ENCODE data around the gene COL24A1.

Gene COL24A1

DNA sequence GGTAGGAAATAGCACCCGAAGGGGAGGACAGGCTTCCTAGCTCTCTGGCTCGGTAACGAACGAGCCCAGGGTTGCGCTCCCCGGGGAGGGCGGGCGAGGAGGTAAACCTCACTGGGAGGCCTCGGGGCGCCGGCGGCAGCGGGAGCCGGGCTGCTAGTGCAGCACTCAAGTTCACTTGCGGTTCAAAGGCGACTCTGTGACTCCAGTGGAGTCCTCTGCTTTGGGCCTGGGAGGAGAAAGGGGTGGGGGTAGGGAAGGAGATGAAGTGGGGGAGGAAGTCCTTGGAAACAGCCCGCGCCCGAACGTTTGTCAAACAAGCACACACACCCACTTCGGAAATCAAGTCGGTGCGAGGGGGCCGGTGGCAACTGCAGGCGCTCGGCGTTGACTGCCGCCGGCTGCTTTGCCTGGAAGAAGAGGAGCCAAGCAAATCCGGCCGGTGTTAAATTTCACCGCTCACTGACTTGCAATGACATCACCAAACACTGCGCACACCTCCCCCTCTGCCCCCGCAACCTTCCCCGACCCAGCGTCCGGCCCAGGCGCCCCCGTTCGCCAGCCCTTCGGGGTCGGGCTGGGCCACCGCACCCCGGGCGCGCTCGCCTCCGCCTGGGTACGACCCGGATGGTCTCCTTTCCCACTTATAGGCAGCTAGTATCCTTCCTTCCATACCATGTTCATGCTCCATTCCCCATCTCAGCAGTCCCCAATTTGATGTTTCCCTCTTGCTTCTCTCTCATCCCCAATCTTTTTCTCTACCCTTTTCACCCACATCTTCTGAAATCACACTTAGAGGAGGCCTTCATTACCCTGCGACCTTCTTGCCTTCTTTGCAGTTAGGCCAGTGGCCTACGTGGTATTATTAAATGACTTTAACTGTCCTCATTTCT is at the start of gene COL24A1:
COL24A1 (minus strand) TSS at position 207 of the 890 bp plus-strand sequence. CDS start 376 bp downstream, outside the sequence.
- FAIRE-seq (no peak), DNase-seq (ENCODE audit: low spot score) (no peak)

DNA sequence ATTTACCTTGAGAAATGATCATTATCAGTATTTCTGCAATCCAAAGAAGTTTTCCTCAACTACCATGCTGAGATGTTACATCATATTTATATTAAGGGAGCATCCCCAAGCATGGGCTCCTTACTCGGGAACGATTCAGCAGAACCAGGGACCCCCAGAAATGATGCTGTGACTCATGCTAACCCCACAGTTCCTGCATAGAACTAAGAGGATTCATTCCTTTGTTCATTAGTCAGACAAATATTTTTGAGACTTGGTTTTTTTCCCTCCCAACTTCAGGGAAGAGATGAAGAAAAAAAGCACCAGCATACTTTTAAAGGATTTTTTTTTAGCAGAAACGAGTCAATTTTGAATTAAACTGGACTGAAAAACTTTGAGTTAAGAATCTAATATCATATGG is 49.2 kb upstream of the COL24A1 start:
- FAIRE-seq (no peak), DNase-seq (ENCODE audit: low spot score) (no peak)

DNA sequence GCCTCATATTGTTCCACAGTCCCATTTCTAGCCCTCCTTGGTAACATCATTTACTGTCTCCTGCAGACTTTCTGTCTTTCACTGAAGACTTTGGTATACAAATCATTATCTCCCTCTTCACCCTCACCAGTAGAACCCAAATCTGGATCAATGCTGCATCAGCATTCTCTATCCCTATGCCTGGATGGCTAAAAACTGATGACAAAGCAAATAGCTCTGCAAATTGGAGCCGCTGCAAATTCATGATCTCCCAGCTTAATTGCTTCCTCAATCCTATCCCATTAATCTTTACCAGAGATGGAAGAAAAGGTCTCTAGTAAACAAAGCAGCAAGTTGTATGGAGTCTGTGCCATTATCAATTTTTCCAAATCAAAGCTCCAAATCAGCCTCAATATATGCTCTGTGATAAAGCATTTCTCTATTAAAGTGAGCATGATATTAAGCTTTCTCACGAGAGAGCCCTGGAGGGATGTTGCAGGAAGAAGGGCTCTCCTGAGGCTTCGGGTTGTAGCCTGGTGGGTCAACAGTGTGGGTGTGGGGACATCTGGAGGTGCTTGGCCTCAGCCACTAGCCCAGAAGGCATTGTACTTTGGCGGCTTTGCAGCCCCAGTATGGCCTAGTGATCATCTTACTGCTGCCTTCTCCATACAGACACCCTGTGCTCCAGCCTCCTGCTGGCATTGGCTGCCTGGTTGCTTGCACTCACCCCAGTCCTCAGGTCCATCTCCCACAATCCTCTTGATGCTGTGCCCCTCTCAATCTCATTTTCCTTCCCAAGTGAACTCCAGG is 46.2 kb upstream of the COL24A1 start:
- FAIRE-seq (no peak), DNase-seq (ENCODE audit: low spot score) (no peak)

DNA sequence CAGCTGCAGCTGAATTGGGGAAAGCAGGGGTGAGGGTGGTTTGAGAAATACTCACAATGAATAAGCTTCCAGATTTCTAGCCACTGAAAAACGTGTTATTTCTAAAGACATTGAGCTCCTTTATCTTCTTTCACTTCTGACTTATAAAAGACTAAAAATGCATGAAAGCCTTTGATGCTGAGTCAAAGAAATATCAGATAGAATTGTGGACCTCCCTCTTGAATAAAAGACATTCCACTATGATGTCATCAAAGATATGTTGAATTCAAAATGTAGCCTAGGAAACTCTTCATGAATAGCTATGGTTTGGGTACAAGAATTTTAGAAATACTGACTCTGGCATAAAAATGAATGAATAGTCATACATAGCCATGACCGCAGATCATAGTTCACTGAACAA is 44.7 kb upstream of the COL24A1 start:
- FAIRE-seq (no peak), DNase-seq (ENCODE audit: low spot score) (no peak)

DNA sequence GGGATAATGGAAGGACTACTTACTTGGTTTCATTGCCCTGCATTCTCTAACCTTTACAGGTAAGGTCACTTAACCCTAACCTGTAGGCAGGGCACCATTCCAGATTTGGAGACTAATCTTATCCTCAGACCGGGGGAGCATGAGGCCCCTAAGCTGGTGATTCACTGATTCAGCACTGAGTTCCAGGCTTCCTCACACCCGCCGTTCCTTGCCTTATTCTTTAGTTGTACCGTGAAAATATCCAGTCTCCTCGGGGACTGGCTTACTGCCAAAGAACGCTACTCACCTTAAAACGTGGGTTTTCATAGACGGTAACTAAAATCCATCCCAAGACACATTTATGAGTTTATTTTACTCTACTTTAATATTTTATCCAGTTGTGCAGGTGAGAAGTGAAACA is 44.3 kb upstream of the COL24A1 start:
- peak; percentile 33 for DNase-seq (ENCODE audit: low spot score)

DNA sequence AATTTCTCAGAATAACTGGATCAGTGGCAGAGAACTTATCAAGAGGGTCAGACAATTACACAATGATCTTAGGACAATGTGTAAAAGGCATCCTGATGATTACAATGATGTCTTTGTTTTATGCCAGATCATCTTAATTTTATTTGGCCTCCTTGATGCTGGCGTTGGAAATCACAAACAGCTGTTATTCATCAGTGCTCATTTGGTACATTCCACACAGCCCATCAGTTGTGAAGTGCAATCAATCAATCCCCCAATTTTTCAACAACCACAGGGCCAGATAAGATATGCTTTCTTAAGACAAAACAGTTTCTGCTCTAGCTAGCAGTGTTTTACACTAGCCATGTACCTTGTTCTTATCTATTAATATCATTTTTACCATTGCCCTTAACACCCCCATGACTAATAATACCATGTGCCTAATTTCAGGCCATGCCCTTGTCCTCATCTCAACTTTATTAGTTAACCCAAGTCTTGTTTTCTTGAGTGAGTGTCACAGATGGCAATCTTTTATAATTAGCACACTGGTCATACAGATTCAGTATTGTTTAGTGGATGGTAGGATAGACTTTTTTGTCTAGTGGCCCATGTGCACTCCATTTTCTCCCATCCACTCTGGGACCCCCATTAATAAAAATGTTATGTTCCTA is 40.8 kb upstream of the COL24A1 start:
- FAIRE-seq (no peak), DNase-seq (ENCODE audit: low spot score) (no peak)

More for the DNA sequence above, 44.3 kb upstream of the COL24A1 start:
- no peak for FAIRE-seq

DNA sequence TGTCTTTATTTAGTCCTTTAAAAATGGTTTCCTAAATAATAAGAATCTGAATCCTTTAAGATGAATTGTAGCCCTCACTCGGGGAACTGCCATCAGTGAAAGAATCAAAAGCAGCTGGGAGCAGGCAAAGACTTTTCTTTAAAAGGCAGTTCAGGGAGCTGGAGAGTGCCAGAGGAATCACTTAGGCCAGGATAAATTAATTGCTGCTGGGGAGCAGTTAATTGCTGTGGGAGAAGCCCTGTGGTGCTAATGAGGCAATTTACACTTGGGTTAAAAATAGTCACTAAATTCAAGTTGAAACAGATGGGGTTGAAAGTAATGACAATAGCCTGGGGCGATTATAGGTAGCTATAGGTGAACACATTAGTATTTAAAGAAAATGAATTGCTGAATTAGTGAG is 38.7 kb upstream of the COL24A1 start:
- DNase-seq (ENCODE audit: low spot score) (no peak), FAIRE-seq (no peak)

DNA sequence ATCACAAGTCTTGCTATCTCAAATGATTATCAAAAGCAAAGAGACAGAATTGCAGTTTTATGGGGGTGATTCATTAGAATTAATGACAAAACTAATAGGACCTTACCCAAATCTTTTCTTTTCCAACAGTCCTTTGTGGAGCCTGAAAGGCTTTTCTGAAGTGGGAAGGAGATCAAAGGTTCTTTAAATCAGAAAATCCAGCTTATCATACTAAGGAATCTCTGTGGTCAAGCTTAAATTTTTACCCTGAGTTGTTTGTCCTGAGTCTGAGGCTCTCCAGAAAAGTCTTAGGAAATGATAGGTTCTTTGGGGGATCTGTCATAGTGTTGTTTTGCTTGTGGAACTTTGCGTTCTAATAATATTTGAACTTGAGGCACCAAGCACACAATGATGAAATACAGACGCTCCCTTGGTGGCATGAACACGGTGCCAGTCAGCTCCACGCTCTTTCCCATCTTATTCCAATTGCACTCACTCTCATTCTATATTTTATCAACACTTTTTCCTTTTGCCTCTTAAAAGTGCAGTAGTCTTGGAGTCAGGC is 38.0 kb upstream of the COL24A1 start:
- DNase-seq (ENCODE audit: low spot score) (no peak), FAIRE-seq (no peak)

DNA sequence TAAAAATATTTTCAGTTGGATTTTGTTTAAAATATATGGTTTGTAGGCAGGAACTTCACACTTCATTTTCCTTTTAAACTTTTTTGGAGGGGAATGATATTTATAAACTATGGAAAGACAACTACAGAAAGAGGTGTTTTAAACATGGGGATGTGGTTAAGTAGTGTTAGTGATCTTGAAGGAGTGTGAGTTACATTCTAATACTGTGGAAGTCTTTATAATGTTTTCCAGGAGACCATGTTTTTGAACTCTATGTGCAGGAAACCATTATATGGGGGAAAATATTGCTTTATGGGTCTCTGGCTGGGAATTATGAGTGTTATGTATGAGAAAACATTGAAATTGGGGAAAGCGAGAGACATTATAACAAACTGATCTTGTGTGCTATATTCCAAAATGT is 35.8 kb upstream of the COL24A1 start:
- no peak for FAIRE-seq
- no peak for DNase-seq (ENCODE audit: low spot score)

DNA sequence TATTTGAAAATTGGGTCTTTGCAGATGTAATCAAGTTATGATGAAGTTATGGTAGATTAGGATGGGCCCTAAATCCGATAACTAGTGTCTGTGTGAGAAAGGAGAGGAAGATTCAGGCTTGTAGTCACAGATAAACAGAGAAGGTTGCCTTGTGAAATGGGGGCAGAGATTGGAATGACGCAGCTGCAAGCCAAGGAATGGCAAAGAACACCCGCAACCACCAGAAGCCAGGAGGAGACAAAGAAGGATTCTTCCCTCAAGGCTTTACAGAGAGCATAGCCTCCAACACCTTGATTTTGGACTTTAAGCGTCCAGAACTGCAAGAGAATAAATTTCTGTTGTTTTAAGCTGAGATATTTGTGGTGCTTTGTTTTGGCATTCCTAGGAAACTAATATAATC is 35.4 kb upstream of the COL24A1 start:
- no peak for DNase-seq (ENCODE audit: low spot score)
- no peak for FAIRE-seq

DNA sequence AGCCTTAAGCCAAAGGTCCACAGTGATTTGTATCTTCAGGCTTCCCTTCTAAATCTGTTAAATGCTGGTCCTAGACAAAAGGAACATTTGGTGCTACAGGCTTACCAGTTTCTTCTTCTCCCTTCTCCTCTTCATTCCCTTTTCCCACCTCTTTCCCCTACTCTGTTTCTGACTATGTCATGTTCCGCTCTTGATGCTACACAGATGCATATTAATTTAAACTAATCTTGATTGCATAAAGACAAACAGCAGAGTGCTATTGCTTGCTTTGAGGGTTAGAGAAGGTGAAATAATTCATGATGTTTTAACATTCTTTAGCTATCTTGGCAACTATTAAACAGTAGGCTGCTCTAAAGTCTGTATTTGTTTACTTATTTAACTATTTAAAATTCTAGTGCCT is 34.3 kb upstream of the COL24A1 start:
- DNase-seq (ENCODE audit: low spot score) (no peak), FAIRE-seq (no peak)

DNA sequence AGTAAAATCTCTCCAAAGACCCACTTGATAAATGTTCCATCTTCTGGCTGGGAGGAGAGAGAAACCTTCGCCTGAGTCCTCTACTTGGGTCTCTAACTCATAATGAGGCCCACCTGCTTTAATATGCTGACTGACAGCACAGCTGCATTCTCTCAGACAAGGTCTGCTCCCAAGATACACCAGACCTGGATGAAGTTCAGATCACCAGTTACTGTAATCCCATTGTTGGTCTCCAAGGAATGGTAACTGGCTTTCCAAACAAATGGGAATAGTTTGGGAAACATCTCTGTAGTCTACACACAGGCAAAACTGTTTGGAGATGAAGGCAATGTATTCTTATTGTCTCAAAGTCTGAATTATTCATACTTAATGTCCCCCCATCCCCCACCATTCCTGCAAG is 27.9 kb upstream of the COL24A1 start:
- FAIRE-seq = no peak
- no peak for DNase-seq (ENCODE audit: low spot score)

DNA sequence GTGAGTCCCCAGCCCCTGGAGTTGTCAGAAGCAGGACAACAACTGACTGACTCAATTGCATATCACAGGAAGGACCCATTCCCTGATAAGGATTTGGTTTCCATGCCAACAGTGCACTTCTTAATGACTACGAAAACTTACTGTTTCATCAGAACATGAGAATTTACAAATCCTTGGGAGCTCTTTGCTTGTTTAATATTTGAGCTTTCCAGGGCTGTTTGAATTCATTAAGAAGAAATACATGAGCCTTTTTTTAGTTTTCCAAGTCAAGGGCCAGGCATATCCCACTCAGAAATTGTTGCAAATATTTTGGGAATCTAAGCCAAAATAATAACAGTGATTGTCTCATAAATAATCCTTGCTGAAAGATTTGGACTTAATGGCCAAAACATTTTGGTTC is 27.2 kb upstream of the COL24A1 start:
- DNase-seq (ENCODE audit: low spot score) (no peak), FAIRE-seq (no peak)

DNA sequence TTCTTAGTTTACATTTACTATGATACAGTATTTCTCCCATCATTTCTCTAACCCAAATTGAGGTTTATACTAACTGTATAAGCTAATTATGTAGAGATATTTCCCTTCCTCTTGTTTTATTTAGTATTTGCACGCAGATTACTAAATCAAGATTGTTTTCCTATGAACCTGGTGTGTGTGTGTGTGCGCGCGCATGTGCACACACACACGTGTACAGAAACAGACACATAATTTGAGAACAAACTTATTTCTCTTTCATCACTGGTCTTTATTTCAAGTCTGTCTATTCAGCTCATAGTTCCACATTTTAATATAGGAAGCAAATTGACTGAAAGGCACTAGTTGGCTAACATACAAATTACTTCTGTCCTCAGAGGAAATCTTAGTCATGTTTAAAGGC is 19.7 kb upstream of the COL24A1 start:
- no peak for FAIRE-seq

DNA sequence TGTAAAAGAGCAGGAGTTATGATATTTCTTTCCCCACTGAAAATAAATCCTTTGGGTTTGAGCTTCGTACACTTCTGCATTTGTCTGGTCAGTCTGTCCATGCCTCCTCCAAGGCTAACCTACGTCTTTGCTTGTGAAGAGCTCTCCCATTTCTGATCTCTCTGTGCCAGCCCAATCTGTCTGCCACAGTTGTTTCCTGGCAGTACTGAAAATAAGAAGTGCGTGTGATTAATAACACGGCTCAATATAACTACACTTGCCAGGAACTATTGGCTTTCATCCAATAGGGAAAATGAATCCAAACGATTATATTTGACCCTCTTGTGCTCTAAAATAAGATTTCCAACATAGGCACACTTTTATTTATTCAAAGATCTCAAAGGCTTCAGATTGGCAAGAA is 19.2 kb upstream of the COL24A1 start:
- FAIRE-seq (no peak), DNase-seq (ENCODE audit: low spot score) (no peak)

More for the DNA sequence above, 19.7 kb upstream of the COL24A1 start:
- no peak for DNase-seq (ENCODE audit: low spot score)

DNA sequence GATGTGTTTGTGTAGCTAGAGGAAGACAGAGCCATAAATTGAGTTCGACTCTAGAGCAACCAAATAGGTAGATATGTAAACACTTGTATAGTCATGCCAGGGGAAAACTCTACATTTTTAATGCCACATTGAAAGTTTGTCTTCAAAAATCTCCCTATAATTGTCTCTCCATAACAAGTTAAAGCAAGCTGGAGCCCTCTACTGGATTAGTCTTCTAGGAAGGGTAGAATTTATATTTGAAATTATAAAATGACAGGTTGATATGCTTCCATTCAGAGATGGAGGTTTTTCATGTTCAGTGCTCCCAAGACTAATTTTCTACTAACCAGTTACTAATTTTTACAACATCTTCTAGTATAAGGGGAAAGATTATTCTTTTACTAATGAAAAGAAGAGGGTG is 13.1 kb upstream of the COL24A1 start:
- DNase-seq (ENCODE audit: low spot score) (no peak), FAIRE-seq (no peak)

DNA sequence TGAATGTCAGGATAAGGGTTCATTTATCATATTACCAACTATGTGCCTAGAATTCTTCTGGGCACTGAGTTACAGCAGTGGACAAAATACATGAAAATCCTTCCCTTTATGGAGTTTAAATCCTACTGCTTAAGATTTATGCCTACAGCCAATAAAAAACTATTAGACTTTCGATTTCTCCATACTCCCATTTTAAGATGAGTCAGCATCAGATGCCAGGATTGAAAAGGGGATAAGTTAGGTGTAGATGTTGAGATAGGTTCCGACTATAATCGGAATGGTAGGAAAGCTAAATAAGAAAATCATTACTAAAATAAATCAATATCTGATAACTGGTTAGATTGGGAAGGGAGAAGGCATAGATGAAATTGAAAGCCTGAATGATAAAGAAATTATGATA is 3.2 kb upstream of the COL24A1 start:
- no peak for FAIRE-seq
- no peak for DNase-seq (ENCODE audit: low spot score)

DNA sequence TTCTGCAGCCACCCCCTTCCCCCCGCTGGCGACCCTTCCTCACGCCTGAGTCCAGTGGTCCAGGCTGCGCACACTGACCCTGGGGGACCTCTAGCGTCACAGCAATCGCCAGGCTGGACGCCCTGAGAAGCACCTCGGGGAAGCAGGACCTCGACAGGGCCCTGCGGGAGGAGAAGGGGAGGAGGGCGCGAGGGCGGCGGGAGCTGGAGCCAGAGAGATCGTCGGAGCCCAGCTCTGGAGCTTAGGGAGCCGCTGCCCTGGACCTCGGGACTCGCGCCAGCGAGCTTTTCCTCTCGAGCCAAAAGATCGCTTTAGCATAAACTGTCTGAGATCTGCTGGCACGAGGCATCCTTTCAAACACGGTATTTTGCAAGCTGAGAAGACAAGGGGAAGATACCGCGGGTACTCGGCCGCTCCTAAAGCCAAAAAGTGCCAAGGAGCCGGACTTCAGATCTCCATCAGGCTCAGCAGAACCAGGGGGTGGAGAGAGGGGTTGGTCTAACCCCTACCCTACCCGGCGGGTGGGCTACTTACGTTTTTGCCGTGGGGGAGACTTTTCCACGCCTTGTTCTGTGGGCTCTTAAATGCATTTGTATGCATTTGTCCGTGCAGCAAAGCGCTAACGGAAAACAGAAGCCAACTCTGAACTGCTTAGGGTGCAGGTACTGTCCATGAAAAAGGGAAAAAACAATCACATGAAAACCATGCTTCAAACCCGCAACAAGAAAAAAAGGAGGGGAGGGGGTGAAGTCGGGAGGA is 586 bp downstream of the COL24A1 start:
- DNase-seq (ENCODE audit: low spot score) (no peak), FAIRE-seq (no peak)

DNA sequence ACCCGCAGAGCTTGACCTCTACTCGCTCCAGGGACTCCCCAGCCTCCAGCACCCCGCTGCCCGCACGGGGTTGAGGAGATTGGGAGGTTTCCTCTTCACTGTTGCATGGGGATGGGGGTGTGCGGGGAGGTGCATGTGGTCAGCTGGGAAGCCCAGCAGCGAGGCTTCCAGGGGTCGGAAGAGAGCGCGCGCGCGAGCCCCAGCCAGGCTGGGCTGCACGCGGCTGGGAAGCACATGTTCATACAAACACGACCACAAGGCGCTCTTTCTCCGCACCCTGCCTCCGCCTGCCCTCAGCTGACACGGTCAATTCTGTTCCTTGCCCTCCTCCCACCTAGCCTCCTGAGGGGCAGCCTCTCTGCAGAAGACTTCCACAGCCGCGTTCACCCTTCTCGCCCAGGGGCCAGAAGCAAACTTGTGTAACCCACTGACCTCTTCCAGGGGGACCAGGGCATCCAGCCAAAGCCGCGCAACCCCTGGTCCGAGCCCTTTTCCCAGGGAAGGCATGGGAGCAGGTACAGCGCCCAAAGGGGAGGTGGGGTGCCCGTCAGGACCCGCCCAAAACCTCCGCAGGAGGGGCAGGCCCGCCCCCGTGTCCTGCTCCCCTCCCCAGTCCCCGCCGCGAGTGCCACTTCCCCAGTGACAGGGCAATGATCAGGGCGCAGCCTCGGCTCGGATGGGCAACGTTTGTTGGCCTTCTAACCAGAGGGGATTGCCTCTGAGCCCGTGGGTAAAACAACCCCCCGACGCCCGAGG is 1.3 kb downstream of the COL24A1 start:
- DNase-seq (ENCODE audit: low spot score) = no peak

DNA sequence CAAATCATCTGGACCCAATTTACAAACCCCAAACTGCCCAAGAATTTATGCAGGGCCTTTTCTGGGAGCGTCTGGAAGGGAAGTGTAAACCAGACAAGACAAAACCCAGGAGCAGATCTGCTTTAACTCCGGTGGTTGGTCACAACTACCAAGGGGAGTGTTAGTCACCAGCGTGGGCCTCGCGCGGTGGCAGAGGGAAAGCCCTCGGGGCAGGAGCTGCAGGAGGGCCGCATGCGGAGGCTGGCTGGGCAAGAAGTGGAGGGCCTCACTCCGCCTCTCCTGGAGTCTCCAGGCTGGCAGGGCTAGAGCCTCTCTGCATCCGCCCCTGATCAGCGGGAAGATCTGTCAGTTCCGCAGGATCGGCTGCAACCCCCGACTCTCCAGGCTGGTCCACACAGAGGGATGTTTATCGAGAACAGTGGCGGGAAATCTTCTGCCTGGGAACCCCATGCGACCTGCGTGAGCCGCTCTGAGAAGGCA is 2.0 kb downstream of the COL24A1 start:
- FAIRE-seq = no peak
- DNase-seq (ENCODE audit: low spot score) = no peak

More for the DNA sequence above, 1.3 kb downstream of the COL24A1 start:
- no peak for FAIRE-seq

All from urothelium cell line (cell line).